ENCODE data around the gene PTPRN2.

Gene PTPRN2

DNA sequence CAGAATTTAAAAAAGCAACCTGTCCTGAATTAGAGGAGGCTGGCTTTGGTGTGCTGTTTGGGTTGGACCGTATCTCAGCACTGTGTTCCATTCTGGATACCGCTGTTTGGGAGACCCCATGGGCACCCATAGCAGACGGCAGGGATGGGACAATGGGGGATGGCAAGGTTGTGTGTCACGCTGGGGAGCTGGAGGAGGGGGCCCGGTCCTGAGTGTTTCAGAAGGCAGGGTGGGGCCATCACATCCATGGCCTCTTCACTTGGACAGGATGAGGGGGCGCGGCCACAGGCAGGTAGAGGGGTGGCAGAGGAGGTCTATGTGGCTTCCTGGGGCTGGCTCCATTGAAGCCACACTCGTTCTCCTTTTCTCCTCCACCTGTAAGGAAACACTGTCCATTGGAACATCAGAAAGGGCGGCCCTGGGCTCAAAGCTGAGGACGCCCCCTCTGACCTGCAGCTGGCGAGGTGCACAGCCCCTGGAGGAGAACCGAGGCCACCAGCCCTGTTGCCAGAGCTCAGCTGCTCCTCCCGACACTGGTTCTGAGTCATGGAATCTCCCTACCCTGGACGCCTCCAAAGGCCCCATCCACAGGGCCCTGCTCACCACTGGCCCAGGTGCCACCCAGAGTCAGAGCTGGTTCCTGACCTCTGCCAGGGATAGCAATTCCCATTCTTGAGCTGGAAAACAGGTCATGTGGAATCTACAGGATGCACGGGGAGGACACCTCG is 663.6 kb downstream of the PTPRN2 start:
- Histone ChIP-seq H3K27me3 (ENCODE audit: insufficient read depth, low read length, poor library complexity) (no peaks in the 10 kb centered on the region), H3K23ac (ENCODE audit: low read length) (no peak overlapping the region), H3K4me3 (ENCODE audit: low read length) (no peak overlapping the region), H2BK15ac (replicated peaks; ENCODE audit: low read depth) (no peak overlapping the region), H3K56ac (ENCODE audit: low read length) (no peak overlapping the region), H3K4me2 (ENCODE audit: low read length) (no peak overlapping the region), H2BK120ac (ENCODE audit: low read depth, low read length) (no peak overlapping the region), H3K27ac (ENCODE audit: low read depth, low read length) (no peak overlapping the region), H3K79me1 (ENCODE audit: low read length) (no peaks in the 10 kb centered on the region), H3K4me1 (ENCODE audit: control insufficient read depth, low read depth, low read length) (no peaks in the 10 kb centered on the region), H3K79me2 (ENCODE audit: control insufficient read depth, insufficient read depth, low read length) (no peaks in the 10 kb centered on the region), H4K5ac (ENCODE audit: low read length) (no peak overlapping the region), H2BK5ac (ENCODE audit: low read length) (no peak overlapping the region), H3K18ac (ENCODE audit: low read length) (no peak overlapping the region), H4K8ac (ENCODE audit: low read depth, low read length) (no peak overlapping the region), H2AK5ac (ENCODE audit: low read length) (no peak overlapping the region), H3K4ac (ENCODE audit: low read depth, low read length) (no peak overlapping the region), H3K9ac (ENCODE audit: low read length) (no peak overlapping the region), H3K36me3 (ENCODE audit: control insufficient read depth, insufficient read depth, low read length) (no peaks in the 10 kb centered on the region)
- no CpG with 5 or more reads among the region's 16 CpGs for WGBS (ENCODE audit: extremely low coverage, insufficient coverage, low lambda C conversion rate)
- DNase-seq, result no peak

DNA sequence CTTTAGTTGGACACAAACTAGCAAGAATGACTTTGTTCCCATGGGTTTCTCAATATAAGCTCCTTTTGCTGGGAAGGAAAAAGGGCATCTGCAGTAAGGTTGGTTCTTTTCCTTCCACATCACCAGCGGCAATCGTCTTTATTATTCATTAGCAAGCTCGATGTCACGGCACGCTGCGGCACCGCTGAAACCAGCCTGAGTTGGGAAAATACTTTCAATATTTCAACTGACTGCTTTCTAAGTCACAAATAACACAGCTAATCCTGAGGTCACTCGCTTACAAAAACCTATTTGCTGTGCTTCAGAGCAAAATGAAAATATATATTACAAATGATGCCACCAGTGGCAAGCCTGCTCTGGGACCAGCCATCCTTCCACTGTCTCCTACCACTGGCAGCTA is 665.0 kb downstream of the PTPRN2 start:
- Histone ChIP-seq H2BK15ac (replicated peaks; ENCODE audit: low read depth) (no peak overlapping the region), H2BK5ac (ENCODE audit: low read length) (no peak overlapping the region), H3K27ac (ENCODE audit: low read depth, low read length) (no peak overlapping the region), H3K4me3 (ENCODE audit: low read length) (no peak overlapping the region), H4K5ac (ENCODE audit: low read length) (no peak overlapping the region), H3K36me3 (ENCODE audit: control insufficient read depth, insufficient read depth, low read length) (no peaks in the 10 kb centered on the region), H2BK120ac (ENCODE audit: low read depth, low read length) (no peak overlapping the region), H3K4ac (ENCODE audit: low read depth, low read length) (no peak overlapping the region), H3K79me1 (ENCODE audit: low read length) (no peaks in the 10 kb centered on the region), H4K8ac (ENCODE audit: low read depth, low read length) (no peak overlapping the region), H3K79me2 (ENCODE audit: control insufficient read depth, insufficient read depth, low read length) (no peaks in the 10 kb centered on the region), H3K23ac (ENCODE audit: low read length) (no peak overlapping the region), H2AK5ac (ENCODE audit: low read length) (no peak overlapping the region), H3K4me1 (ENCODE audit: control insufficient read depth, low read depth, low read length) (no peaks in the 10 kb centered on the region), H3K4me2 (ENCODE audit: low read length) (no peak overlapping the region), H3K27me3 (ENCODE audit: insufficient read depth, low read length, poor library complexity) (no peaks in the 10 kb centered on the region), H3K9ac (ENCODE audit: low read length) (no peak overlapping the region), H3K18ac (ENCODE audit: low read length) (no peak overlapping the region), H3K56ac (ENCODE audit: low read length) (no peak overlapping the region)
- no peak for DNase-seq
- WGBS (ENCODE audit: extremely low coverage, insufficient coverage, low lambda C conversion rate), result no CpG with 5 or more reads among the region's 8 CpGs

DNA sequence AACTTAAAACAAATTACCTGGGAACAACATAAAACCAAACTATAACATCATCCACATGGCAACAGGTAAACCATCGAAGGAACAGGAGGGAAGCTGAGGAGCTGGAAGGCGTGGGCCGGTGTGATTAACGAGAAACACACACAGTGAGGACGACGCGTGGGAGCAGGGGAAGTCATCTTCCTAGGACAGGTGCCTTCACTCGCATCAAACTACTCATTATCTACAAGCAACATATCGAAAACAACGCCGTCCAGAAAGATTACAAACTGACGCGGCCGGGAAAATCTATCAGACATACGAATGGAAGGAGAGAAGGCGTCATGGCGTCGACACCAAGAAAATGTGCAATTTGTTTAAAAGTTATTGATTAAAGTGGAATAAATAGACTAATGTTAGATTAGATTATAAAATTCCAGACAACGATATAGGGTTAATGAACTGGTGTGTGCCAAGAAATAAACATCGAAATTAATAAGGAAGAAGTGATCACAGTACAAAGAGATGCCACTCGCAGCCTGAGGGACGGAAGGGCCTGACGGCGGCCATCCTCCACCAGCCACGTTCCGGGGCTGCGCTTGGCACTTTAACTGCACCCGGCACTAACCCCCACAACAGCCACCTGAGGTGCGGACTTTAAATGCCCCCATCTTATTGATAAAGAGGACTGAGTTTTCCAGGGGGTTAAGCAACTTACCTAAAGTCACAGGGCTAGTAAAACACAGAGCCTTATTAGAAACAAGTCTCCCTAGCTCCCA is 669.1 kb downstream of the PTPRN2 start:
- Histone ChIP-seq H3K23ac (ENCODE audit: low read length) (no peak overlapping the region), H3K4me1 (ENCODE audit: control insufficient read depth, low read depth, low read length) (no peaks in the 10 kb centered on the region), H3K4me3 (ENCODE audit: low read length) (no peak overlapping the region), H3K56ac (ENCODE audit: low read length) (no peak overlapping the region), H3K18ac (ENCODE audit: low read length) (no peak overlapping the region), H3K9ac (ENCODE audit: low read length) (no peak overlapping the region), H3K27me3 (ENCODE audit: insufficient read depth, low read length, poor library complexity) (no peaks in the 10 kb centered on the region), H4K5ac (ENCODE audit: low read length) (no peak overlapping the region), H2BK5ac (ENCODE audit: low read length) (no peak overlapping the region), H3K79me2 (ENCODE audit: control insufficient read depth, insufficient read depth, low read length) (no peaks in the 10 kb centered on the region), H4K8ac (ENCODE audit: low read depth, low read length) (no peak overlapping the region), H3K4ac (ENCODE audit: low read depth, low read length) (no peak overlapping the region), H3K79me1 (ENCODE audit: low read length) (no peaks in the 10 kb centered on the region), H2BK15ac (replicated peaks; ENCODE audit: low read depth) (no peak overlapping the region), H3K27ac (ENCODE audit: low read depth, low read length) (no peak overlapping the region), H3K4me2 (ENCODE audit: low read length) (no peak overlapping the region), H2BK120ac (ENCODE audit: low read depth, low read length) (no peak overlapping the region), H3K36me3 (ENCODE audit: control insufficient read depth, insufficient read depth, low read length) (no peaks in the 10 kb centered on the region), H2AK5ac (ENCODE audit: low read length) (no peak overlapping the region)
- no peak for DNase-seq
- 100% methylated on average over 4 of the region's 29 CpGs for WGBS (ENCODE audit: extremely low coverage, insufficient coverage, low lambda C conversion rate)

DNA sequence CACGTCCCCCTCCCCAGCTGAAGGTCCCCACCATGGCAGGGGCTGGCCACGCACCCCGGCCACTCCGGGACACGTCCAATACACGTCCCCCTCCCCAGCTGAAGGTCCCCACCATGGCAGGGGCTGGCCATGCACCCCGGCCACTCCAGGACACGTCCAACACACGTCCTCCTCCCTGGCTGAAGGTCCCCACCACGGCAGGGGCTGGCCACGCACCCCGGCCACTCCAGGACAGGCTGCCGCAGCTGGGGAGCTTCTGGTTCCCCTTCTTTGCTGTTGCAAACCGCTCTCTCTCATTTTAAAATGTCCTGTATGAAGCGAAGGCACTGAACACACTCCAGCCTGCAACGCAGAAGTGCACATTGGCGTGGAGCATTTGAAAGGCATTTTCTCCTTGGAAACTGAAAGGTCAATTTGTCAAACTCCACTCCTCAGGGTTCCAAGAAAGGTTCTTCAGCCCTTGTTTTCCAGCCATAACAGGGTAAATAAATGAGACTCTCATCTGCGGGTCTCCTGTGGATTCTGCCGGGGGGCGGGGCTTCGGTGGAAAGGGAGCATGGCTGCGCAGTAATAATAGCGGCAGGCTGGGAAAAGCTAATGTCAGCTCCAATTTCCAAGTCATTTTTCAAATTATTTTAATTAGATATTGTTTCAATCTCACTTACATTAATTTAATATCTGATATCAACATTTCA is 670.5 kb downstream of the PTPRN2 start:
- Histone ChIP-seq H2BK120ac (ENCODE audit: low read depth, low read length) (no peak overlapping the region), H3K4ac (ENCODE audit: low read depth, low read length) (no peak overlapping the region), H3K23ac (ENCODE audit: low read length) (no peak overlapping the region), H2AK5ac (ENCODE audit: low read length) (no peak overlapping the region), H3K79me2 (ENCODE audit: control insufficient read depth, insufficient read depth, low read length) (no peaks in the 10 kb centered on the region), H2BK5ac (ENCODE audit: low read length) (no peak overlapping the region), H3K27me3 (ENCODE audit: insufficient read depth, low read length, poor library complexity) (no peaks in the 10 kb centered on the region), H3K56ac (ENCODE audit: low read length) (no peak overlapping the region), H3K79me1 (ENCODE audit: low read length) (no peaks in the 10 kb centered on the region), H3K18ac (ENCODE audit: low read length) (no peak overlapping the region), H3K4me1 (ENCODE audit: control insufficient read depth, low read depth, low read length) (no peaks in the 10 kb centered on the region), H3K36me3 (ENCODE audit: control insufficient read depth, insufficient read depth, low read length) (no peaks in the 10 kb centered on the region), H3K4me2 (ENCODE audit: low read length) (no peak overlapping the region), H3K4me3 (ENCODE audit: low read length) (no peak overlapping the region), H2BK15ac (replicated peaks; ENCODE audit: low read depth) (no peak overlapping the region), H4K5ac (ENCODE audit: low read length) (no peak overlapping the region), H3K9ac (ENCODE audit: low read length) (no peak overlapping the region), H3K27ac (ENCODE audit: low read depth, low read length) (no peak overlapping the region), H4K8ac (ENCODE audit: low read depth, low read length) (no peak overlapping the region)
- WGBS (ENCODE audit: extremely low coverage, insufficient coverage, low lambda C conversion rate), result no CpG with 5 or more reads among the region's 23 CpGs
- no peak for DNase-seq

DNA sequence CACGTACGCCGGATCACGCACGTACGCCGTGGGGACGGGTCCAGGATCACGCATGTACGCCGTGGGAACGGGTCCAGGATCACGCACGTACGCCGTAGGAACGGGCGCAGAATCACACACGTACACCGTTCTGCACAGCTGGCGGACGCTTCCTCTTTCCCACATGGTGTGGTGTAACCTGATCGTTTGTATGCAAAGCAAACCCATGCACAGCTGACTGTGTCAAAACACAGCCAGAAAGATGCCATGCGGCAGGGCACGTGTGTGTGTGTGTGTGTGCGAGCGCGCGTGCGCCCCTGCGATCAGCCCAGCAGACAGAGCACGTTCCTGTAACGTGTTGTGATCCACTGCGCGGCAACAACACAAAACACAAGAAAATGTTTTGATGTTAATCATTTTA is 677.2 kb downstream of the PTPRN2 start:
- H3K23ac ChIP-seq (ENCODE audit: low read length), result no peak overlapping the region
- H2BK5ac ChIP-seq (ENCODE audit: low read length), result no peak overlapping the region
- DNase-seq, result no peak
- H3K18ac ChIP-seq (ENCODE audit: low read length), result no peak overlapping the region
- no peaks in the 10 kb centered on the region for H3K79me1 ChIP-seq (ENCODE audit: low read length)
- no peak overlapping the region for H4K8ac ChIP-seq (ENCODE audit: low read depth, low read length)
- H3K4me1 ChIP-seq (ENCODE audit: control insufficient read depth, low read depth, low read length), result no peaks in the 10 kb centered on the region
- no peak overlapping the region for H2BK15ac ChIP-seq (replicated peaks; ENCODE audit: low read depth)
- H3K4me2 ChIP-seq (ENCODE audit: low read length), result no peak overlapping the region
- H3K36me3 ChIP-seq (ENCODE audit: control insufficient read depth, insufficient read depth, low read length), result no peaks in the 10 kb centered on the region
- H2AK5ac ChIP-seq (ENCODE audit: low read length), result no peak overlapping the region
- no peak overlapping the region for H3K27ac ChIP-seq (ENCODE audit: low read depth, low read length)
- no peak overlapping the region for H4K5ac ChIP-seq (ENCODE audit: low read length)
- no peak overlapping the region for H3K9ac ChIP-seq (ENCODE audit: low read length)
- no peaks in the 10 kb centered on the region for H3K79me2 ChIP-seq (ENCODE audit: control insufficient read depth, insufficient read depth, low read length)
- no peak overlapping the region for H3K56ac ChIP-seq (ENCODE audit: low read length)
- no peak overlapping the region for H2BK120ac ChIP-seq (ENCODE audit: low read depth, low read length)
- H3K27me3 ChIP-seq (ENCODE audit: insufficient read depth, low read length, poor library complexity), result no peaks in the 10 kb centered on the region
- WGBS (ENCODE audit: extremely low coverage, insufficient coverage, low lambda C conversion rate), result no CpG with 5 or more reads among the region's 35 CpGs
- H3K4me3 ChIP-seq (ENCODE audit: low read length), result no peak overlapping the region
- no peak overlapping the region for H3K4ac ChIP-seq (ENCODE audit: low read depth, low read length)
